HG02884 (cell line): ENCODE results near the gene LRTM1.

ENCODE experiments used
- ATAC-seq: cut with Tn5 transposase; IDR thresholded peaks from one replicate; pipeline ENCODE4 v1.9.1; 2021; ENCODE audit warnings: mild to moderate bottlenecking, moderate library complexity; ENCODE audit not compliant: unreplicated experiment

LRTM1 gene

DNA sequence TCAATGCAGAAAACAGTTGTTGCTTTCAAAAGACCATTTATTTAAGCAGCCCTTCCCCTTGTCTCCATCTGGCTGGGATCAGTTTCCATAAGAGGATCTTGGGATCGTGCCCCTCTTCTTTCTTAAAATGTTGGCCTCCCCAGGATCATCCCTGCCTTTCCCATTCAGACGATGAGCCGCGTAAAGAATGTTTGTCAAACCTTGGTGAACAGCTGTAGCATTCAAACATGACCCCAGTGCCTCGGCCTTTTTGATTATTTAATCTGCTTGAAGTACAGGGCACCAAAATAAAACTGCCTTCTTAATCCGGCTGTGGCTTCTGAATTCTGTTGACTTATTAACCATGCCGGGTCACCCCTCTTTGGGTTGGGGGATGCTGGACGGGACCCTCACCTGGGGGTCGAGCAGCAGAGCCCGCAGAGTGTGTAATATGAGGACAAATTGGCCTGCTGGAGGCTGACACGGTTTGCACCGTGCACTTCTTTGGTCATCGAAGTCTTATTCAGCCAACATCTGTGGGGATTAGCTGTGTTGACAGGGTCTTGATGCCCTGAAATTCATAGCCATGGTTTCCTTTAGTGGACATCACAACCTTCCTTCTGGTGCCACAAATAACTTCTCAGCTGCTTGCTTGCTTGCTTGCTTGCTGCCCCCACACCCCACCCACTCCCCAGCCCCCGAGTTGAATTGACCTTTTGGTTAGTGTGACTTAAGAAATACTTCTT is at the start of gene LRTM1:
Gene LRTM1, minus strand, starts transcription at position 14 of the 725 bp plus-strand sequence. CDS start 148 bp downstream, outside the sequence.
- no peak for ATAC-seq

DNA sequence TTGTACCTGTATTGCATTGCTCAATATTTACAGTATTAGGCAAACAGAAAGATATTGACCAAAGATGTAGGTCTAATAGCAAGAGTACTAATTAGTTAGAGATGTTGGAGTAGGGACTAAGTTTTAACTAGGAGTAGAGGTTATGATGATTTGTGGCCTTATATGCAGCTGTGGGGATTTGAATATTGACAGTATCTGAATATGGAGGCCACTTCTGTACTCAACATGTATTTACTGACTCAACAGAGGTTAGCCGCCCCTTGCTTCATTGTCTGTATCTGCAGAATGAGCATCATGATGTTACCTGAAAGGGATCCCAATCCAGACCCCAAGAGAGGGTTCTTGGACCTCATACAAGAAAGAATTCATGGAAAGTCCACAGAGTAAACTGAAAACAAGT is 49.6 kb upstream of the LRTM1 start:
- ATAC-seq: no peak

- no peak for ATAC-seq
Measured at GRCh38 chr3:54970895-54971294, 43.0 kb upstream of the LRTM1 start.

- no peak for ATAC-seq
Measured at GRCh38 chr3:54969652-54970051, 41.8 kb upstream of the LRTM1 start.

DNA sequence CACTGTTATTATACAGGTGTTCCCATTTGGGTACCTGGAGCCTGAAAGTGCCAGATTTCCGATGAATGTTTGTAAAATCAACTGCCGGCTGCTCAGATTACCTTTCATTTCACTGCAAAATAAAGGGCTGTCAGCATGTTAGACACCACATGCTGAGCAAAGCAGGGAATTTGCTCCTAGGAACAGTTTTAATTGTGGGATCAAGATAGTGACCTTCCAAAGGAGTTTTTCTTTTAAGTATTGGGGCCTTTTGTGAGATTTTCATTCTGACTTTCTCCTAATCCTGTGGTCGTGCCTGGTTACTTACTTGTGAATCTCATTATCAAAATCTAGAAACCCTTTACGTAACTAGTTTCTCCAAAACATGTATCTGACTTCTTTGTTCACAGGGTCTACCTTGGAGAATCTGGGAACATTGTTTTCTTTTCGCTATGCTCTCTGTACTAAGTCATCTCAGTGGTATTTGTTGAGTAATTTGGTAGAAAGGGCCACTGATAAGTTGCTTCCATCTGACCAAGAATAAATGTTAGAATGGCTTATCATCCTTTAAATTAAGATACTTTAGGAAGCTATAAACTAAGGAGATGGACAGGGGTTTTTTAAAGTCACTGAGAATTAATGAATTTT is 40.8 kb upstream of the LRTM1 start:
- no peak for ATAC-seq

- no peak for ATAC-seq
Measured at GRCh38 chr3:54967731-54968161, 39.9 kb upstream of the LRTM1 start.

- no peak for ATAC-seq
Measured at GRCh38 chr3:54966979-54967378, 39.1 kb upstream of the LRTM1 start.

DNA sequence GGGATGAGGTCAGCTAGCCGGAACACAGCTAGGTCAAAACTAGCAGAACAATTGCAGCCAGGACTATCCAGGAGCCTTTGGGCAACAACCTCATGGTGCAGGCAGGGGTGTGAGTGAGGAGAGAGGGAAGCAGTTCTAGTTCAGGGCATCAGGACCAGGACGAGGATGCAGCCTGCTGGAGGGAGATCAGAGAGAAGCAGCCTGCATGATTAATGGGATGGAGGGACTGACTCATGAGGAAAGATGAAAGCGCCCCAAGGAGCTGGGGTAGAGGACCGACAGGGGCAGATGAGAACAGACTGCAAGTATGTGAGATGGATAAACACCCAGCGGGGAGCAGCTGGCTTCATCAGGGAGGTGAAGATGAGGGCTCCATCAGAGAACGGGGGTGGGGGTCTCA is 37.9 kb upstream of the LRTM1 start:
- no peak for ATAC-seq

GRCh38 chr3:54964081-54964480 is 36.2 kb upstream of the LRTM1 start:
- ATAC-seq: no peak

DNA sequence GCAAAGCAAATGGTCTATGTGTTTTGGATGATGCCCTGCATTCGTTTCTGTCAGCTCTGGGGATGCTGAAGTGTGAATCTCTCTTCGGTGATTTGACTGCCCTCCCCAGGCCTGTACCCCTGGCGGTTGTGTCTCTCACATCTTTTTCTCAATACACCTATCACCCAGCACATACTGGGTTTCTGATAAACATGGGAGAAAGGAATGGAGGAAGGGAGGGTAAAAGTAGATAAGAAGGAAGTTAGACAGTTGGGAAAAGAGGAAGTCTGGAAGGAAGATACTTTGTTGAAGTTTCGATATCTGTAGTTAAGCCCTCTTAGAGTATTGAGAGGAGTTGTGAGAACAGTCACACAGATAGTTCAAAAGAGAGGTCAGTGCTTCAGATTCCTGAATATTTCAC is 35.8 kb upstream of the LRTM1 start:
- no peak for ATAC-seq

DNA sequence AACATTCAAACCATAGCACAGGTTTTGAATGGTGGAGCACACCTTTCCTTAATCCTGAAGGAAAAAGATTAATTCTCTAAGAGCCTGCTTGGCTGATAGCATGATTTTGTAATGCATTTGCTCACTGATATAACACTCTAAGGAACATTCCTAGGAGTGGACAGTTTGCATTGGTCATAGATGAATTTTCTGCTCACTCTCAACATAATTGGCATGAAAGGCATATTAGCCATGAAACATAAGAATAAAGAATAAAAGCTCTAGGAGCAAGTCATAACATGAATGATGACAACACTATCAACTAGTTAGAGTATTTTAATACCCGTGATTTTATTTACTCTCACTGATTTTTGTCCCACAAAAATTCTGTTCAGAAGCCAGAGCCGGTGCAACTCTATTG is 34.3 kb upstream of the LRTM1 start:
- ATAC-seq: no peak

GRCh38 chr3:54960701-54961100 is 32.8 kb upstream of the LRTM1 start:
- no peak for ATAC-seq

GRCh38 chr3:54960082-54960481 is 32.2 kb upstream of the LRTM1 start:
- ATAC-seq: no peak

GRCh38 chr3:54957711-54958110 is 29.9 kb upstream of the LRTM1 start:
- no peak for ATAC-seq

DNA sequence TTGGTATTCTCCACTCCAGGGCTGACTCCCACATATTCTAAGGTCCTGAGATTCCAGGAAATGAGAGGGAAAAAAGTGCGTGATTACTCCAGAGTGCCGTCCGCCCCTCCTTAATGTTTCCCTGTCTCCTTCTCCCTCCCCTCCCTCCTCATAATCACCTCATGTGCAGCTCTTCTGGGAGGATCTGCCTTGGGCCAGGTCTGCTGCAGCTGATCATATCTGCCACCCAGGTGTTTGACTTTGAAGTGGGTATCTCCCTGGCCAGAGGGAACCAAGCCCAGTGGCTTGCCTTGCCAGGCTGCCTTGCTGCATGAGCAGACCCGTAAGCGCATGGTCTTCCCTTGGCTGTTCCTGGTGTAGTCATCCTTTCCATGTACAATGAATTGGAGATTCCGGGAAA is 28.1 kb upstream of the LRTM1 start:
- no peak for ATAC-seq

GRCh38 chr3:54955496-54955895 is 27.6 kb upstream of the LRTM1 start:
- no peak for ATAC-seq

- no peak for ATAC-seq
Measured at GRCh38 chr3:54954521-54954920, 26.7 kb upstream of the LRTM1 start.

DNA sequence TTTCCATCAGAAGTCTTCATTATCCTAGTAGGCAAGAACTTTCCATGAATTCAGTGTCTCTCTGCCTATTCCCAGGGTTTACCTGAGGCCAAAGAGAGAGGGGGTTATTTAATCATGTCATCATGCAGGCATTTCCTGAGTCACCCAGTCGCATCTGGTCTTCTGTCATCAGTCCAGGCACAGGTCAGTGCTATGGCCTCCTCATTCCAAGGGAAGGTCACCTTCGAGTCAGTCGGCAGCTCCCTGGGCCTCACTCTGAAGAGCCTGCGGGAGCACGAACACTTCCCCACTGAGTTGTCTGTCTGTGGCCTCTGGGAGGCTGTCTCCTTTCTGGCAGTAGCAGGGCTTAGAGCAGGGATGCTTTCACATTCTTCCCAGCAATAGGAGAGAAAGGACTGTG is 26.2 kb upstream of the LRTM1 start:
- no peak for ATAC-seq

GRCh38 chr3:54951405-54951804 is 23.5 kb upstream of the LRTM1 start:
- no peak for ATAC-seq

GRCh38 chr3:54950391-54951003 is 22.6 kb upstream of the LRTM1 start:
- ATAC-seq: no peak

GRCh38 chr3:54949491-54950044 is 21.7 kb upstream of the LRTM1 start:
- no peak for ATAC-seq
